Measurements from ENCODE around the gene RBM17.

RBM17 gene

GRCh38 chr10:6115411-6115810 lies 26.6 kb downstream of the RBM17 start:
- no peak for DNase-seq (ENCODE audit: low read depth)
- no peak for TF ChIP-seq CTCF (conservative IDR thresholded peaks at IDR 0.05; ENCODE audit: low read depth, low read length)
- no peak overlapping the region for H3K4me3 ChIP-seq (ENCODE audit: low read length)

GRCh38 chr10:6115824-6116350 lies 27.1 kb downstream of the RBM17 start:
- no peak overlapping the region for H3K4me3 ChIP-seq (ENCODE audit: low read length)
- DNase-seq (ENCODE audit: low read depth): no peak
- no peak for TF ChIP-seq CTCF (conservative IDR thresholded peaks at IDR 0.05; ENCODE audit: low read depth, low read length)

DNA sequence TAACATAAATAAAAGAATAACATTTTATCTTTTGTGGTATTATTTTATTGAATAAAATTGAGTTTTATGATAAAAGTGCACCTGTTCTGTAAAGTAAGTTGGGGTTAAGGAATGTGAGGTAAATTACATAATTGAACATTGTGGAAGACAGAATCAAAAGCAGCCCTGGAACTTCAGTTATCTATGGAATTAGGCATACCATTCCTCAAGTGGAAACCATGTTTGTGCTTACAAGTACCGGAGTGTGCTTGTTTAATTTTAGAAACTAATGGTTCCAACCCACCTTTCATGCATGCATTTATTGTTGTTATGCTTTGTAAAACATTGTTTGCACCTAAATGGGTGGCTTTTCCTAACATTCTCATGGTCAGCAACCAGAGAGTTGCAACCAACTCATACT lies 28.0 kb downstream of the RBM17 start:
- no peak overlapping the region for H3K4me3 ChIP-seq (ENCODE audit: low read length)
- no peak for TF ChIP-seq CTCF (conservative IDR thresholded peaks at IDR 0.05; ENCODE audit: low read depth, low read length)
- no peak for DNase-seq (ENCODE audit: low read depth)

- H3K4me3 ChIP-seq (ENCODE audit: low read length): no peak overlapping the region
- DNase-seq (ENCODE audit: low read depth): no peak
- TF ChIP-seq CTCF (conservative IDR thresholded peaks at IDR 0.05; ENCODE audit: low read depth, low read length): no peak
These were observed 28.9 kb downstream of the RBM17 start for GRCh38 chr10:6117711-6118110.

DNA sequence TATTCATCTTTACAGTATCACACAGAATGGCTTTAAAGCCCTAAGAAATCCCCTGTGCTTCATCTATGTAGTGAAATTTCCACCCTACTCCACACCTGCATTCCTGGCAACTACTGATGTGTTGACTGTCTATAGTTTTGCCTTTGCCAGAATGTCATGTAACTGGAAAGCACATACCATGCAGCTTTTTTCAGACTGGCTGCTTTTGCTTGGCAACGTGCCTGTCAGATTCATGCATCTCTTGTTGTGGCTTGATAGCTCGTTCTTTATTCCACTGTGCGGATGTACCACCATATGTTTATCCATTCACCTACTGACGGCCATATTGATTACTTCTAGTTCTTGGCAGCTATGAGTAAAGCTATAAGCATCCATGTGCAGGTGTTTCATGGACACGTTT lies 30.6 kb downstream of the RBM17 start:
- TF ChIP-seq CTCF (conservative IDR thresholded peaks at IDR 0.05; ENCODE audit: low read depth, low read length): no peak
- DNase-seq (ENCODE audit: low read depth): no peak

GRCh38 chr10:6119962-6120361 lies 31.1 kb downstream of the RBM17 start:
- no peak overlapping the region for H3K4me3 ChIP-seq (ENCODE audit: low read length)
- DNase-seq (ENCODE audit: low read depth): no peak
- no peak for TF ChIP-seq CTCF (conservative IDR thresholded peaks at IDR 0.05; ENCODE audit: low read depth, low read length)

More for the DNA sequence above, 30.6 kb downstream of the RBM17 start:
- H3K4me3 ChIP-seq (ENCODE audit: low read length): no peak overlapping the region

DNA sequence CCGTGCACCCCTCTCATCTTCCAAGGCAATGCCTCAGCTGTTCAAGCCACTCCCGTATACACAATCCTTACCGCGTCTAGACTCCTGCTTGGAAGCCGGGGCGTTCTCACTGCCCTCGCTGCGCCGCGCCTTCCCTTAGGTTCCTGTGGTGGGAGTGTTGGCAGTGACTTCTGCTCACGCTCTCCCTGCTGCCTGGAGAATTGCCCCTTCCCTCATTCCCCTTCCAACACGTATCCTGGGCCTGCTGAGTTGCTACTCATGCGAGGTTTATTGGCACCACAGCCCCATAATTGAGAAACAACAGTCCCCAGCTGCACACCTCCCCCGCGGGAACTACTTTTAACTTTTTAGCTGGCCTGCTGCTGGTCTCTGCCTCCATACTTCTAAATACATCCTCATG lies 31.9 kb downstream of the RBM17 start:
- DNase-seq (ENCODE audit: low read depth): no peak
- TF ChIP-seq CTCF (conservative IDR thresholded peaks at IDR 0.05; ENCODE audit: low read depth, low read length): no peak
- H3K4me3 ChIP-seq (ENCODE audit: low read length): no peak overlapping the region

Data from retinal pigment epithelial cell (primary cell).